HCT116 (cell line): Measurements from ENCODE around the gene AIF1. TPM values are rescaled to one million over a fixed set of nuclear protein-coding genes. Genes with fewer than 3 reads are reported as not detected.

ENCODE experiments used
- ATAC-seq: fragments of 200-7000 bp; cut with Tn5 transposase; 2 replicates; pipeline ENCODE4 v1.9.1; 2020; ENCODE audit warnings: mild to moderate bottlenecking, moderate library complexity
- BruUV-seq: library from RNA; stranded (reverse); fragments of 400-500 nt; replicated peaks from 2 replicates; lab custom pipeline; 2021; lab: Mats Ljungman, UMichigan
- CTCF ChIA-PET: fragments of 300-600 bp; sonication (Branson Sonifier 250); formaldehyde crosslinking; loops from one replicate; lab custom pipeline; 2021; ENCODE audit warnings: antibody characterized with exemption; lab: Charles Lee
- POLR2A ChIA-PET: fragments of 300-600, 350-600 bp; sonication (Branson Sonifier 250); formaldehyde crosslinking; loops from one replicate; lab custom pipeline; 2021; ENCODE audit warnings: antibody characterized with exemption; lab: Charles Lee
- RAD21 ChIA-PET, 2 experiments: fragments of 300-600 bp; sonication (Branson Sonifier 250); formaldehyde crosslinking; loops; one replicate each; lab custom pipeline; 2023; ENCODE audit warnings: low total read pairs in 2 of 2; ENCODE audit not compliant: uncharacterized antibody in 2 of 2, unreplicated experiment in 2 of 2, low non-redundant PET in 1 of 2; lab: Charles Lee
- DNase-seq: peaks from one replicate; pipeline ENCODE4 v3.0.0-alpha.2; 2010; ENCODE audit warnings: low read depth, low spot score
- H2AFZ ChIP-seq: fragments of 200-600 bp; shearing (Covaris generic), sonication (generic); 2 replicates; pipeline ENCODE4 v1.6.1; 2017; ENCODE audit warnings: low read depth, mixed run types, mixed read lengths, antibody characterized with exemption, low read length; ENCODE audit not compliant: poor library complexity, severe bottlenecking
- H3K27ac ChIP-seq: 2 replicates; pipeline ENCODE4 v1.5.1; 2012; ENCODE audit warnings: low read depth, low read length
- H3K27me3 ChIP-seq: fragments of 200-600 bp; sonication (generic); 2 replicates; pipeline ENCODE4 v1.6.1; 2016; ENCODE audit warnings: mixed run types, low read length, mixed read lengths; ENCODE audit not compliant: insufficient read depth
- H3K36me3 ChIP-seq, 2 experiments: fragments of 200-500 bp in 1 of 2; fragments of 200-600 bp in 1 of 2; sonication (Bioruptor generic) in 1 of 2; sonication (generic) in 1 of 2; 2 replicates each; pipeline versions ENCODE4 v1.5.1 to v1.6.1; 2014 to 2016; ENCODE audit warnings: low read length in 2 of 2, inconsistent platforms in 1 of 2, mixed read lengths in 1 of 2, mixed run types in 1 of 2; ENCODE audit not compliant: insufficient read depth in 2 of 2, control insufficient read depth in 1 of 2
- H3K4me1 ChIP-seq, 2 experiments: fragments of 200-600 bp in 1 of 2; sonication (generic) in 1 of 2; 2 replicates each; pipeline versions ENCODE4 v1.5.1 to v1.6.1; 2012 to 2017; ENCODE audit warnings: low read length in 2 of 2, inconsistent platforms in 1 of 2, mild to moderate bottlenecking in 1 of 2, mixed read lengths in 1 of 2, mixed run types in 1 of 2, moderate library complexity in 1 of 2; ENCODE audit not compliant: insufficient read depth in 2 of 2, control insufficient read depth in 1 of 2
- H3K4me2 ChIP-seq: fragments of 200-600 bp; sonication (generic); 2 replicates; pipeline ENCODE4 v1.6.1; 2017; ENCODE audit warnings: mixed run types, low read length, mixed read lengths
- H3K4me3 ChIP-seq, 2 experiments: fragments of 200-600 bp in 1 of 2; sonication (generic) in 1 of 2; replicated peaks in 1 of 2; 2 replicates each; pipeline ENCODE4 v1.5.1; 2011 to 2016; ENCODE audit warnings: low read length in 2 of 2, control low read depth in 1 of 2, low read depth in 1 of 2, mild to moderate bottlenecking in 1 of 2, mixed read lengths in 1 of 2, mixed run types in 1 of 2
- H3K79me2 ChIP-seq: fragments of 200-600 bp; sonication (generic); 2 replicates; pipeline ENCODE4 v1.6.1; 2017; ENCODE audit warnings: mild to moderate bottlenecking, mixed run types, low read length, moderate library complexity, mixed read lengths; ENCODE audit not compliant: insufficient read depth
- H3K9ac ChIP-seq: fragments of 200-600 bp; sonication (generic); 2 replicates; pipeline ENCODE4 v1.6.1; 2016; ENCODE audit warnings: low read length, mixed read lengths
- H3K9me2 ChIP-seq: fragments of 200-600 bp; sonication (generic), shearing (Covaris generic); 2 replicates; pipeline ENCODE4 v1.6.1; 2017; ENCODE audit warnings: mixed run types, mild to moderate bottlenecking, moderate library complexity; ENCODE audit not compliant: insufficient read depth
- H3K9me3 ChIP-seq, 2 experiments: fragments of 200-500 bp in 1 of 2; fragments of 200-600 bp in 1 of 2; sonication (Bioruptor generic) in 1 of 2; sonication (generic) in 1 of 2; 2 replicates each; pipeline ENCODE4 v1.6.1; 2014 to 2017; ENCODE audit warnings: low read length in 2 of 2, mixed read lengths in 2 of 2, inconsistent platforms in 1 of 2, low read depth in 1 of 2, mild to moderate bottlenecking in 1 of 2, mixed run types in 1 of 2, moderate library complexity in 1 of 2; ENCODE audit not compliant: control insufficient read depth in 1 of 2, insufficient read depth in 1 of 2
- H4K20me1 ChIP-seq: fragments of 200-600 bp; sonication (generic), shearing (Covaris generic); 2 replicates; pipeline ENCODE4 v1.6.1; 2017; ENCODE audit warnings: mixed run types, mild to moderate bottlenecking, moderate library complexity; ENCODE audit not compliant: insufficient read depth
- CEBPB ChIP-seq: IDR thresholded peaks from 2 replicates; pipeline ENCODE4 v1.6.1; 2012; ENCODE audit warnings: low read depth
- CTCF ChIP-seq, 3 experiments: fragments of 200-600 bp in 1 of 3; sonication (generic) in 1 of 3; IDR thresholded peaks in 2 of 3; conservative IDR thresholded peaks in 1 of 3; 2 replicates each; pipeline ENCODE4 v1.5.1; 2012 to 2017; ENCODE audit warnings: low read depth in 2 of 3, low read length in 2 of 3, antibody characterized with exemption in 1 of 3, borderline replicate concordance in 1 of 3, control low read depth in 1 of 3, mild to moderate bottlenecking in 1 of 3, mixed read lengths in 1 of 3, mixed run types in 1 of 3, moderate library complexity in 1 of 3; ENCODE audit not compliant: insufficient read depth in 1 of 3
- ELF1 ChIP-seq: IDR thresholded peaks from 2 replicates; pipeline ENCODE4 v1.6.1; 2012; ENCODE audit warnings: low read depth, borderline replicate concordance
- EZH2 ChIP-seq: fragments of 200-600 bp; sonication (generic); IDR thresholded peaks from 2 replicates; pipeline ENCODE4 v1.6.1; 2017; ENCODE audit warnings: antibody characterized with exemption, mixed run types
- EZH2phosphoT487 ChIP-seq: fragments of 200-600 bp; IDR thresholded peaks from 2 replicates; pipeline ENCODE4 v1.6.1; 2018; ENCODE audit warnings: antibody characterized with exemption, borderline replicate concordance
- FOSL1 ChIP-seq: IDR thresholded peaks from 2 replicates; pipeline ENCODE4 v1.6.1; 2012; ENCODE audit warnings: low read depth
- JUND ChIP-seq: IDR thresholded peaks from 2 replicates; pipeline ENCODE4 v1.6.1; 2012
- POLR2A ChIP-seq: IDR thresholded peaks from 2 replicates; pipeline ENCODE4 v1.7.0; 2011; ENCODE audit warnings: borderline replicate concordance; ENCODE audit not compliant: insufficient read depth, insufficient read length; ENCODE audit errors: extremely low read depth
- POLR2AphosphoS5 ChIP-seq: IDR thresholded peaks from 2 replicates; pipeline ENCODE4 v1.6.1; 2011; ENCODE audit warnings: mild to moderate bottlenecking, low read depth, low read length, moderate library complexity
- REST ChIP-seq: IDR thresholded peaks from 2 replicates; pipeline ENCODE4 v1.6.1; 2012; ENCODE audit warnings: low read depth
- SIN3A ChIP-seq: IDR thresholded peaks from 2 replicates; pipeline ENCODE4 v1.6.1; 2012; ENCODE audit warnings: low read depth
- SP1 ChIP-seq: IDR thresholded peaks from 2 replicates; pipeline ENCODE4 v1.6.1; 2012; ENCODE audit warnings: low read depth
- SRF ChIP-seq: IDR thresholded peaks from 2 replicates; pipeline ENCODE4 v1.6.1; 2012; ENCODE audit warnings: low read depth
- TCF7L2 ChIP-seq: IDR thresholded peaks from 2 replicates; pipeline ENCODE4 v1.7.0; 2011; ENCODE audit warnings: borderline replicate concordance, inconsistent platforms; ENCODE audit not compliant: insufficient read depth, insufficient read length; ENCODE audit errors: extremely low read depth
- ZBTB33 ChIP-seq: IDR thresholded peaks from 2 replicates; pipeline ENCODE4 v1.6.1; 2011; ENCODE audit warnings: mild to moderate bottlenecking, low read length, moderate library complexity; ENCODE audit not compliant: insufficient replicate concordance; ENCODE audit errors: extremely low read depth
- ZFX ChIP-seq: fragments of 450-650 bp; IDR thresholded peaks from 2 replicates; pipeline ENCODE4 v1.6.1; 2017
- intact Hi-C: fragments of 100-400 bp; cut with micrococcal nuclease; formaldehyde crosslinking; loops from 2 replicates; pipeline ENCODE4 v1.10.0; 2022
- total RNA-seq: library from RNA; stranded (reverse); gene quantifications from one replicate; pipeline ENCODE4 v1.2.1, GENCODE V29; 2021; ENCODE audit not compliant: unreplicated experiment
- TF ChIP-seq, protein P1 (sequence below): IDR thresholded peaks from 2 replicates; pipeline ENCODE4 v1.6.1; 2012
- TF ChIP-seq, protein P2 (sequence below): IDR thresholded peaks from 2 replicates; pipeline ENCODE4 v1.6.1; 2012

AIF1 gene
- total RNA-seq, 1 experiment from 2014 or later = not detected

DNA sequence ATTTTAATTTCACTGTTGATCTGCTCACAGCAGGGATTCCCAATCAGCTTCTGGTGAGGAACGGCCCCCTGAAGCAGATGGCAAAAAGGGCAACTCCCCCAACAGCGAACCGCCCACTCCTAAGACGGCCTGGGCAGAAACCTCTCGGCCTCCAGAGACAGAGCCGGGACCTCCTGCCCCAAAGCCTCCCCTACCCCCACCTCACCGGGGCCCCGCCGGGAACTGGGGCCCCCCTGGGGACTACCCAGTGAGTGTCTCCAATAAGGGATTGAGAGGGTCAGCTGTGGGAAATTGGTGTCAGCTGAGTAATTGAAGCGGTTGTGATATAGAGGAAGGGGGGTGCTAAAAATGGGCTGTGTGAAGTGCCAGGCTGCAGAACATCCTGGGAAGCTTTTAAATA lies 11.9 kb downstream of the AIF1 start:
- no peak overlapping the region for H3K4me3 ChIP-seq
- intact Hi-C loops = no loop called here
- TF ChIP-seq ELF1 (no peak), POLR2AphosphoS5 (no peak), FOSL1 (no peak), CEBPB (no peak), TCF7L2 (no peak), JUND (no peak), REST (no peak), EZH2 (no peak), SRF (no peak), ZFX (no peak), EZH2phosphoT487 (no peak), CTCF (IDR thresholded peaks at IDR 0.05 in 2 of 3, conservative IDR thresholded peaks at IDR 0.05 in 1 of 3; ENCODE audit: borderline replicate concordance in 1 of 3, insufficient read depth in 1 of 3, low read depth in 2 of 3, low read length in 2 of 3) (no peak), SP1 (no peak), SIN3A (no peak), ZBTB33 (no peak), POLR2A (no peak)
- TF ChIP-seq, protein P1, sequence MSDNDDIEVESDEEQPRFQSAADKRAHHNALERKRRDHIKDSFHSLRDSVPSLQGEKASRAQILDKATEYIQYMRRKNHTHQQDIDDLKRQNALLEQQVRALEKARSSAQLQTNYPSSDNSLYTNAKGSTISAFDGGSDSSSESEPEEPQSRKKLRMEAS = no peak
- TF ChIP-seq, protein P2, sequence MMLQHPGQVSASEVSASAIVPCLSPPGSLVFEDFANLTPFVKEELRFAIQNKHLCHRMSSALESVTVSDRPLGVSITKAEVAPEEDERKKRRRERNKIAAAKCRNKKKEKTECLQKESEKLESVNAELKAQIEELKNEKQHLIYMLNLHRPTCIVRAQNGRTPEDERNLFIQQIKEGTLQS = no peak
- TF ChIP-seq, all 23 proteins: peak for 0
- H3K9me3 ChIP-seq = no peaks in the 10 kb centered on the region
- no peak overlapping the region for H3K4me2 ChIP-seq
- ChIA-PET POLR2A (no interaction called here), RAD21 (no interaction called here), CTCF (no interaction called here)
- peaks cover 54 to 97% of the 10 kb centered on the region in 2 experiments for H3K36me3 ChIP-seq
- H3K9ac ChIP-seq = no peak overlapping the region
- DNase-seq = no peak
- H3K27ac ChIP-seq = no peak overlapping the region
- peaks cover 6 to 7% of the 10 kb centered on the region in 2 experiments; a peak in 3 of 4 replicates for H3K4me1 ChIP-seq
- H3K79me2 ChIP-seq = peaks cover 90% of the 10 kb centered on the region
- H3K27me3 ChIP-seq = no peaks in the 10 kb centered on the region
- no peak for ATAC-seq
- no peaks in the 10 kb centered on the region for H3K9me2 ChIP-seq
- H2AFZ ChIP-seq = no peak overlapping the region
- H4K20me1 ChIP-seq = no peaks in the 10 kb centered on the region
- no TSS peak for BruUV-seq
